GF-D8 (cell line): ENCODE results near the gene TCEAL1.
"Not testable (repeated sequence)": the region's sequence is repeated elsewhere in the genome, so short reads cannot be mapped to it uniquely, and the experiment has no call there.

Experiments used
- DNase-seq: peaks from one replicate; lab custom pipeline; 2025; lab: John Stamatoyannopoulos, UW

Gene TCEAL1

GRCh38 chrX:103635436-103635835, 6.7 kb downstream of the TCEAL1 start:
- DNase-seq = no peak

GRCh38 chrX:103637604-103638338, 9.0 kb downstream of the TCEAL1 start:
- DNase-seq = no peak

GRCh38 chrX:103638479-103639346, 9.9 kb downstream of the TCEAL1 start:
- not testable (repeated sequence) for DNase-seq

GRCh38 chrX:103640401-103641155, 11.8 kb downstream of the TCEAL1 start:
- DNase-seq = no peak

- DNase-seq = no peak
These were observed 15.3 kb downstream of the TCEAL1 start for GRCh38 chrX:103644125-103644524.

- DNase-seq = no peak
These were observed 18.9 kb downstream of the TCEAL1 start for GRCh38 chrX:103647630-103648029.

- DNase-seq = no peak
These were observed 22.5 kb downstream of the TCEAL1 start for GRCh38 chrX:103651151-103651773.

GRCh38 chrX:103655230-103656000, 26.6 kb downstream of the TCEAL1 start:
- not testable (repeated sequence) for DNase-seq

- no peak for DNase-seq
These were observed 27.8 kb downstream of the TCEAL1 start for GRCh38 chrX:103656617-103657016.

GRCh38 chrX:103657066-103657465, 28.3 kb downstream of the TCEAL1 start:
- DNase-seq = not testable (repeated sequence)

GRCh38 chrX:103658681-103659433, 30.1 kb downstream of the TCEAL1 start:
- DNase-seq = no peak

GRCh38 chrX:103659460-103659859, 30.7 kb downstream of the TCEAL1 start:
- not testable (repeated sequence) for DNase-seq

- no peak for DNase-seq
These were observed 35.4 kb downstream of the TCEAL1 start for GRCh38 chrX:103663981-103664762.

GRCh38 chrX:103666202-103667107, 37.7 kb downstream of the TCEAL1 start:
- no peak for DNase-seq

GRCh38 chrX:103669745-103670144, 41.0 kb downstream of the TCEAL1 start:
- no peak for DNase-seq

- no peak for DNase-seq
These were observed 46.0 kb downstream of the TCEAL1 start for GRCh38 chrX:103674531-103675454.

- no peak for DNase-seq
These were observed 49.6 kb downstream of the TCEAL1 start for GRCh38 chrX:103678199-103678993.
